Neural cell (in vitro differentiated cells): Measurements from ENCODE around the gene CCNI2. TPM values are rescaled to one million over a fixed set of nuclear protein-coding genes. Genes with fewer than 3 reads are reported as not detected.

ENCODE experiments used
- H2AFZ ChIP-seq: fragments of 200-600, 300-800 bp; sonication (generic), shearing (Covaris generic); 2 replicates; pipeline ENCODE4 v1.6.0; 2014; ENCODE audit warnings: low read depth, mild to moderate bottlenecking, antibody characterized with exemption, low read length, moderate library complexity
- H3F3A ChIP-seq: fragments of 200-600 bp; shearing (Covaris generic); 2 replicates; pipeline ENCODE4 v1.6.1; 2016; ENCODE audit warnings: mild to moderate bottlenecking, moderate library complexity, mixed read lengths, antibody characterized with exemption, low read length; ENCODE audit not compliant: insufficient read depth, poor library complexity, severe bottlenecking
- H3K27ac ChIP-seq: fragments of 200-600, 300-800 bp; sonication (generic), shearing (Covaris generic); 2 replicates; pipeline ENCODE4 v1.5.1; 2014; ENCODE audit warnings: mild to moderate bottlenecking, low read length, moderate library complexity
- H3K27me3 ChIP-seq: fragments of 300-800, 200-600 bp; sonication (generic), shearing (Covaris generic); 2 replicates; pipeline ENCODE4 v1.6.0; 2014; ENCODE audit warnings: mild to moderate bottlenecking, low read depth, low read length, moderate library complexity; ENCODE audit not compliant: insufficient read depth
- H3K36me3 ChIP-seq: fragments of 300-800, 200-600 bp; sonication (generic), shearing (Covaris generic); 2 replicates; pipeline ENCODE4 v1.5.1; 2014; ENCODE audit warnings: mild to moderate bottlenecking, antibody characterized with exemption, low read length, moderate library complexity; ENCODE audit not compliant: insufficient read depth
- H3K4me2 ChIP-seq: fragments of 300-800, 200-600 bp; sonication (generic), shearing (Covaris generic); 2 replicates; pipeline ENCODE4 v1.6.0; 2014; ENCODE audit warnings: mild to moderate bottlenecking, low read length
- H3K4me3 ChIP-seq: fragments of 300-800, 200-600 bp; sonication (generic), shearing (Covaris generic); 2 replicates; pipeline ENCODE4 v1.5.1; 2014; ENCODE audit warnings: mild to moderate bottlenecking, low read length, moderate library complexity
- H3K79me2 ChIP-seq: fragments of 200-600 bp; shearing (Covaris generic); replicated peaks from 2 replicates; pipeline ENCODE4 v1.6.0; 2014; ENCODE audit warnings: mild to moderate bottlenecking, low read length, moderate library complexity; ENCODE audit not compliant: insufficient read depth
- H3K9ac ChIP-seq: fragments of 300-800, 200-600 bp; sonication (generic), shearing (Covaris generic); 2 replicates; pipeline ENCODE4 v1.6.1; 2016; ENCODE audit warnings: mild to moderate bottlenecking, low read length, mixed read lengths
- H3K9me2 ChIP-seq: fragments of 200-600 bp; shearing (Covaris generic); 2 replicates; pipeline ENCODE4 v1.6.1; 2016; ENCODE audit warnings: mild to moderate bottlenecking, low read length, mixed read lengths; ENCODE audit not compliant: insufficient read depth
- H3K9me3 ChIP-seq: fragments of 200-600, 300-800 bp; sonication (generic), shearing (Covaris generic); 2 replicates; pipeline ENCODE4 v1.6.1; 2016; ENCODE audit warnings: mild to moderate bottlenecking, mixed run types, low read length, moderate library complexity, mixed read lengths
- H4K20me1 ChIP-seq: fragments of 200-600 bp; shearing (Covaris generic); 2 replicates; pipeline ENCODE4 v1.6.1; 2016; ENCODE audit warnings: mild to moderate bottlenecking, mixed run types; ENCODE audit not compliant: insufficient read depth
- CTCF ChIP-seq: fragments of 450-650 bp; IDR thresholded peaks from 2 replicates; pipeline ENCODE4 v1.5.1; 2014; ENCODE audit warnings: antibody characterized with exemption, mild to moderate bottlenecking, moderate library complexity; ENCODE audit not compliant: poor library complexity, severe bottlenecking
- EP300 ChIP-seq: fragments of 450-650 bp; conservative IDR thresholded peaks from 2 replicates; pipeline ENCODE4 v1.6.1; 2014; ENCODE audit warnings: antibody characterized with exemption, mild to moderate bottlenecking, moderate library complexity; ENCODE audit not compliant: poor library complexity, severe bottlenecking
- EZH2 ChIP-seq: fragments of 200-600, 300-800 bp; shearing (Covaris generic), sonication (generic); IDR thresholded peaks from 2 replicates; pipeline ENCODE4 v1.6.1; 2014; ENCODE audit warnings: antibody characterized with exemption, low read length, borderline replicate concordance, mild to moderate bottlenecking; ENCODE audit not compliant: insufficient read depth, poor library complexity, severe bottlenecking
- MXI1 ChIP-seq: fragments of 450-650 bp; conservative IDR thresholded peaks from 2 replicates; pipeline ENCODE4 v1.6.1; 2014; ENCODE audit warnings: antibody characterized with exemption, mild to moderate bottlenecking; ENCODE audit not compliant: poor library complexity, severe bottlenecking
- POLR2AphosphoS5 ChIP-seq: IDR thresholded peaks from 2 replicates; pipeline ENCODE4 v1.6.1; 2012
- RAD21 ChIP-seq: fragments of 450-650 bp; conservative IDR thresholded peaks from 2 replicates; pipeline ENCODE4 v1.6.1; 2014; ENCODE audit warnings: antibody characterized with exemption, mild to moderate bottlenecking, moderate library complexity
- REST ChIP-seq: IDR thresholded peaks from 2 replicates; pipeline ENCODE4 v1.6.1; 2012; ENCODE audit warnings: borderline replicate concordance
- SMC3 ChIP-seq: fragments of 450-650 bp; conservative IDR thresholded peaks from 2 replicates; pipeline ENCODE4 v1.6.1; 2014; ENCODE audit warnings: antibody characterized with exemption, mild to moderate bottlenecking, moderate library complexity; ENCODE audit not compliant: poor library complexity
- TAF1 ChIP-seq: IDR thresholded peaks from 2 replicates; pipeline ENCODE4 v1.6.1; 2012; ENCODE audit warnings: low read depth
- polyA plus RNA-seq: library from polyadenylated mRNA; depleted of rRNA; stranded (reverse); fragments of >200 nt; gene quantifications from 2 replicates; pipeline ENCODE4 v1.2.3, GENCODE V29; 2014

Gene CCNI2
- polyA plus RNA-seq, 1 donor from 2014 or later: not detected

GRCh38 chr5:132767150-132767549 lies 19.9 kb downstream of the CCNI2 start:
- no peak overlapping the region for H3K4me3 ChIP-seq
- peaks cover 8% of the 10 kb centered on the region for H3K79me2 ChIP-seq
- no peaks in the 10 kb centered on the region for H3K27me3 ChIP-seq
- H2AFZ ChIP-seq: no peak overlapping the region
- TF ChIP-seq REST: no peak
- no peak for TF ChIP-seq MXI1
- no peak for TF ChIP-seq RAD21
- no peak for TF ChIP-seq CTCF
- TF ChIP-seq POLR2AphosphoS5: no peak
- TF ChIP-seq EP300: no peak
- no peak for TF ChIP-seq SMC3
- TF ChIP-seq TAF1: no peak
- TF ChIP-seq EZH2: no peak
- H3F3A ChIP-seq: no peaks in the 10 kb centered on the region
- no peaks in the 10 kb centered on the region for H3K9me3 ChIP-seq
- H3K4me2 ChIP-seq: no peak overlapping the region
- no peak overlapping the region for H3K9ac ChIP-seq
- no peak overlapping the region for H3K27ac ChIP-seq
- H4K20me1 ChIP-seq: no peaks in the 10 kb centered on the region
- H3K9me2 ChIP-seq: no peaks in the 10 kb centered on the region
- no peaks in the 10 kb centered on the region for H3K36me3 ChIP-seq

- no peaks in the 10 kb centered on the region for H3K9me2 ChIP-seq
- H3K4me2 ChIP-seq: no peak overlapping the region
- H2AFZ ChIP-seq: no peak overlapping the region
- no peak overlapping the region for H3K27ac ChIP-seq
- H3K4me3 ChIP-seq: no peak overlapping the region
- TF ChIP-seq SMC3 (no peak), RAD21 (no peak), MXI1 (no peak), EP300 (no peak), EZH2 (no peak), REST (no peak), POLR2AphosphoS5 (no peak), CTCF (no peak), TAF1 (no peak)
- H3K36me3 ChIP-seq: no peaks in the 10 kb centered on the region
- no peaks in the 10 kb centered on the region for H4K20me1 ChIP-seq
- H3K79me2 ChIP-seq: peaks cover 8% of the 10 kb centered on the region
- no peaks in the 10 kb centered on the region for H3K9me3 ChIP-seq
- no peaks in the 10 kb centered on the region for H3F3A ChIP-seq
- H3K9ac ChIP-seq: no peak overlapping the region
- H3K27me3 ChIP-seq: no peaks in the 10 kb centered on the region
Observed at GRCh38 chr5:132768485-132768868, 21.3 kb downstream of the CCNI2 start.
